Neural progenitor cell (in vitro differentiated cells): Measurements from ENCODE around the gene DVL1.

Experiments used
- EZH2 ChIP-seq: fragments of 200-600 bp; sonication (generic); IDR thresholded peaks from 2 replicates; pipeline ENCODE4 v1.6.1; 2017; ENCODE audit warnings: antibody characterized with exemption, mild to moderate bottlenecking, moderate library complexity
- EZH2phosphoT487 ChIP-seq: fragments of 200-600 bp; sonication (generic); IDR thresholded peaks from 2 replicates; pipeline ENCODE4 v1.6.1; 2017; ENCODE audit warnings: antibody characterized with exemption
- TF ChIP-seq, protein P1 (sequence below): fragments of 200-600 bp; sonication (generic); IDR thresholded peaks from 2 replicates; pipeline ENCODE4 v1.5.1; 2017; ENCODE audit warnings: antibody characterized with exemption, mild to moderate bottlenecking

DNA sequence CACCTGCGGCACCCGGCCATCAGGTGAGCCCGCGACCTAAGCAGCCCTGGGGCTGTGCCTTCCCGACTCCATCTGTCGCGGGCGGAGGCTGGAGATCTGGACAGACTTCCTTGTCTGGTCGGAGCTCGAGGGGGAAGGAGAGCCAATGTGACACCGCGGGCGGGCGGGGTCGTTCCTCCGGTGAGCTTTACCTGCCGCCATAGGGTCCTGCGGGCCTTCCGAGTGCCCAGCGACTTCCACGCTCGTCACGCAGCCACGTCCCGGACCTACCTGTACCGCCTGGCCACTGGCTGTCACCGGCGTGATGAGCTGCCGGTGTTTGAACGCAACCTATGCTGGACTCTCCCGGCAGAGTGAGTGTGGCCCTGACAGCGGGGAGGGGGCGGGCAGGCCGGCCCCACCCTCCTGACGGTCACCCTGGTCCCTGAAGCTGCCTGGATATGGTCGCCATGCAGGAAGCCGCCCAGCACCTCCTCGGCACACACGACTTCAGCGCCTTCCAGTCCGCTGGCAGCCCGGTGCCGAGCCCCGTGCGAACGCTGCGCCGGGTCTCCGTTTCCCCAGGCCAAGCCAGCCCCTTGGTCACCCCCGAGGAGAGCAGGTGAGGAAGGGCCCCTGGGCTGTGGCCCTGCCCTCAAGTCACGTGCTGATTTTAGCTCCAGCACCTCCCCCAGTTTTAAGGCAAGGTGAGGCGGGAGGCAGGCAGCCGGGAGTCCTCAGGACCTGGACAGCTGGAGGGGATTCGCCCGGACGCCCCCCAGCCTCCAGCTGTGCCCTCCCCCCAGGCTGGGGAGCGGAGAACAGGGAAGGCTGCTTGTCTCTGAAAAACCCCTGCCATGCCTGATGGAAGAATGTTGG, 39.7 kb downstream of the DVL1 start:
- TF ChIP-seq, protein P1, sequence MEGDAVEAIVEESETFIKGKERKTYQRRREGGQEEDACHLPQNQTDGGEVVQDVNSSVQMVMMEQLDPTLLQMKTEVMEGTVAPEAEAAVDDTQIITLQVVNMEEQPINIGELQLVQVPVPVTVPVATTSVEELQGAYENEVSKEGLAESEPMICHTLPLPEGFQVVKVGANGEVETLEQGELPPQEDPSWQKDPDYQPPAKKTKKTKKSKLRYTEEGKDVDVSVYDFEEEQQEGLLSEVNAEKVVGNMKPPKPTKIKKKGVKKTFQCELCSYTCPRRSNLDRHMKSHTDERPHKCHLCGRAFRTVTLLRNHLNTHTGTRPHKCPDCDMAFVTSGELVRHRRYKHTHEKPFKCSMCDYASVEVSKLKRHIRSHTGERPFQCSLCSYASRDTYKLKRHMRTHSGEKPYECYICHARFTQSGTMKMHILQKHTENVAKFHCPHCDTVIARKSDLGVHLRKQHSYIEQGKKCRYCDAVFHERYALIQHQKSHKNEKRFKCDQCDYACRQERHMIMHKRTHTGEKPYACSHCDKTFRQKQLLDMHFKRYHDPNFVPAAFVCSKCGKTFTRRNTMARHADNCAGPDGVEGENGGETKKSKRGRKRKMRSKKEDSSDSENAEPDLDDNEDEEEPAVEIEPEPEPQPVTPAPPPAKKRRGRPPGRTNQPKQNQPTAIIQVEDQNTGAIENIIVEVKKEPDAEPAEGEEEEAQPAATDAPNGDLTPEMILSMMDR = no peak
- TF ChIP-seq EZH2 = no peak
- TF ChIP-seq EZH2phosphoT487 = no peak
